Measurements from ENCODE around the gene ITPK1.

The ITPK1 gene

GRCh38 chr14:93073910-93074769 lies 41.6 kb downstream of the ITPK1 start:
- TF ChIP-seq CTCF (IDR thresholded peaks at IDR 0.05; ENCODE audit: insufficient read depth, low read depth, low read length, missing control alignments): no peak
- no peak overlapping the region for H3K4me3 ChIP-seq (ENCODE audit: low read depth, low read length)
- peak; percentile 35 for DNase-seq (ENCODE audit: low read depth)

- H3K4me3 ChIP-seq (ENCODE audit: low read depth, low read length): no peak overlapping the region
- no peak for DNase-seq (ENCODE audit: low read depth)
- no peak for TF ChIP-seq CTCF (IDR thresholded peaks at IDR 0.05; ENCODE audit: insufficient read depth, low read depth, low read length, missing control alignments)
Observed at GRCh38 chr14:93073358-93073707, 42.4 kb downstream of the ITPK1 start.

GRCh38 chr14:93072659-93073357 lies 42.9 kb downstream of the ITPK1 start:
- no peak for TF ChIP-seq CTCF (IDR thresholded peaks at IDR 0.05; ENCODE audit: insufficient read depth, low read depth, low read length, missing control alignments)
- H3K4me3 ChIP-seq (ENCODE audit: low read depth, low read length): no peak overlapping the region
- peak; percentile 35 for DNase-seq (ENCODE audit: low read depth)

- no peak for DNase-seq (ENCODE audit: low read depth)
- TF ChIP-seq CTCF (IDR thresholded peaks at IDR 0.05; ENCODE audit: insufficient read depth, low read depth, low read length, missing control alignments): no peak
- no peak overlapping the region for H3K4me3 ChIP-seq (ENCODE audit: low read depth, low read length)
Observed at GRCh38 chr14:93068711-93069110, 47.0 kb downstream of the ITPK1 start.

- TF ChIP-seq CTCF (IDR thresholded peaks at IDR 0.05; ENCODE audit: insufficient read depth, low read depth, low read length, missing control alignments): no peak
- H3K4me3 ChIP-seq (ENCODE audit: low read depth, low read length): no peak overlapping the region
- DNase-seq (ENCODE audit: low read depth): no peak
Observed at GRCh38 chr14:93067088-93067487, 48.6 kb downstream of the ITPK1 start.

- no peak for TF ChIP-seq CTCF (IDR thresholded peaks at IDR 0.05; ENCODE audit: insufficient read depth, low read depth, low read length, missing control alignments)
- no peak for DNase-seq (ENCODE audit: low read depth)
- no peak overlapping the region for H3K4me3 ChIP-seq (ENCODE audit: low read depth, low read length)
Observed at GRCh38 chr14:93065272-93065730, 50.4 kb downstream of the ITPK1 start.

Data from GM12865 (cell line).